ENCODE data around the gene SRRM5.

DNA sequence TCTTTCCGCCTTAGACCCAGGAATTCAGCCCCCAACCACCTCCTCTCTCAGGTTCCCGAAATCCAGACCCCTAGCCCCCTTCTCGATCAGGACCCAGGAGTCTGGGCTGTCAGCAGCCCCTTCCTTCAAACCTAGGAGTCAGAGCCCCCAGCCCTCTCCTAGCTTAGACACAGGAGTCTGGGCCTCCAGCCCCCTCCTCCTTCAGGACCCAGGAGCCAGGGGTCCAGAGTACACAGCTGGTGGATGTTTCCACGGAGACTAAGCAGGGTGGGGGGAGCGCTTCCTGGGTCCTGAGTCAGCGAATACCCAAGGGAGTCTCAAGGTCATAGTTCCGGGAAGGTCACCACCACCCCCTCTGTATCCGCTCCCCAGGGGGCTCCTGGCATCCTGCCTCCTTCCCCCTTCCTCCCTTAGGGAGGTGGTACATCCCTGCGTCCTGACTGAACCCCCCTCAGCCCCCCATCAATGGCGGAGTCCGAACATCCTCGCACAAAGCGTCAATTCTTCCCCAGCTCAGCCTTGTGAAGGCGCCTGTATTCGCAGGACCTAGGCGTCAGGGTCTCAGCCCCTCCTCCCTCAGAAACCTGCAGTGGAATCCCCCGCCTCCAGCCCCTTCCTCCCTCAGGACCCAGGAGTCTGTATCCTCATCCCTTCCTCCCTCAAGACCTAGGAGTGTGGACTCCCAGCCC lies 23.1 kb downstream of the SRRM5 start:
- TF ChIP-seq, protein P1, sequence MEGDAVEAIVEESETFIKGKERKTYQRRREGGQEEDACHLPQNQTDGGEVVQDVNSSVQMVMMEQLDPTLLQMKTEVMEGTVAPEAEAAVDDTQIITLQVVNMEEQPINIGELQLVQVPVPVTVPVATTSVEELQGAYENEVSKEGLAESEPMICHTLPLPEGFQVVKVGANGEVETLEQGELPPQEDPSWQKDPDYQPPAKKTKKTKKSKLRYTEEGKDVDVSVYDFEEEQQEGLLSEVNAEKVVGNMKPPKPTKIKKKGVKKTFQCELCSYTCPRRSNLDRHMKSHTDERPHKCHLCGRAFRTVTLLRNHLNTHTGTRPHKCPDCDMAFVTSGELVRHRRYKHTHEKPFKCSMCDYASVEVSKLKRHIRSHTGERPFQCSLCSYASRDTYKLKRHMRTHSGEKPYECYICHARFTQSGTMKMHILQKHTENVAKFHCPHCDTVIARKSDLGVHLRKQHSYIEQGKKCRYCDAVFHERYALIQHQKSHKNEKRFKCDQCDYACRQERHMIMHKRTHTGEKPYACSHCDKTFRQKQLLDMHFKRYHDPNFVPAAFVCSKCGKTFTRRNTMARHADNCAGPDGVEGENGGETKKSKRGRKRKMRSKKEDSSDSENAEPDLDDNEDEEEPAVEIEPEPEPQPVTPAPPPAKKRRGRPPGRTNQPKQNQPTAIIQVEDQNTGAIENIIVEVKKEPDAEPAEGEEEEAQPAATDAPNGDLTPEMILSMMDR (IDR thresholded peaks at IDR 0.05) = no peak
- no peak for TF ChIP-seq POLR2A (IDR thresholded peaks at IDR 0.05)
- no peak for TF ChIP-seq POLR2AphosphoS5 (IDR thresholded peaks at IDR 0.05)

Data from stomach (tissue), 4 donors.